SH-SY5Y (cell line): ENCODE measurements around the gene SGO1.

ENCODE experiments used
- GATA2 ChIP-seq: IDR thresholded peaks from 2 replicates; pipeline ENCODE4 v1.6.1; 2011; ENCODE audit warnings: mild to moderate bottlenecking, low read depth, low read length
- GATA3 ChIP-seq: IDR thresholded peaks from 2 replicates; pipeline ENCODE4 v1.6.1; 2011; ENCODE audit warnings: low read depth, mild to moderate bottlenecking, low read length, moderate library complexity

DNA sequence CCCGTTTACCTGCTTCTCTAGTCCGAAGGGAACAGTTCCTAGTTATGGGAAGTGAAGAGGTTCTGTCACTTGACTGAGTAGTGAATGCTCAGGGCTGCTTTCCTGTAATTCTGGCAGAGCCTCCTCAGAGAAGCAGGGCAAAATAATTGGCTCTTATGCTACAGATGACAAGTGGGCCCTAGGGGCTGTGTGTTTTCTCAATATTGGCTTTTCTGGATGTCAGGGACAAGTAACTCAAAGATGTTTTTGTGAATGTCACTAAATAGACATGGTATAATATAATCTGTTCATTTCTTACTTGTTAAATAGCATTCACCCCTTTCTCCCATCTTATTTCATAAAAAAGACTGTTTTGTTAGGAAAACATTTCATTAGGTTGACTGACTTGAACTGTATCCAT, 40.1 kb downstream of the SGO1 start:
- TF ChIP-seq GATA2 (no peak), GATA3 (no peak)
